Measurements from ENCODE around the gene HOXC6.

HOXC6 gene
- total RNA-seq = 0 to 0.12 (median 0) reads per million in 18 experiments

DNA sequence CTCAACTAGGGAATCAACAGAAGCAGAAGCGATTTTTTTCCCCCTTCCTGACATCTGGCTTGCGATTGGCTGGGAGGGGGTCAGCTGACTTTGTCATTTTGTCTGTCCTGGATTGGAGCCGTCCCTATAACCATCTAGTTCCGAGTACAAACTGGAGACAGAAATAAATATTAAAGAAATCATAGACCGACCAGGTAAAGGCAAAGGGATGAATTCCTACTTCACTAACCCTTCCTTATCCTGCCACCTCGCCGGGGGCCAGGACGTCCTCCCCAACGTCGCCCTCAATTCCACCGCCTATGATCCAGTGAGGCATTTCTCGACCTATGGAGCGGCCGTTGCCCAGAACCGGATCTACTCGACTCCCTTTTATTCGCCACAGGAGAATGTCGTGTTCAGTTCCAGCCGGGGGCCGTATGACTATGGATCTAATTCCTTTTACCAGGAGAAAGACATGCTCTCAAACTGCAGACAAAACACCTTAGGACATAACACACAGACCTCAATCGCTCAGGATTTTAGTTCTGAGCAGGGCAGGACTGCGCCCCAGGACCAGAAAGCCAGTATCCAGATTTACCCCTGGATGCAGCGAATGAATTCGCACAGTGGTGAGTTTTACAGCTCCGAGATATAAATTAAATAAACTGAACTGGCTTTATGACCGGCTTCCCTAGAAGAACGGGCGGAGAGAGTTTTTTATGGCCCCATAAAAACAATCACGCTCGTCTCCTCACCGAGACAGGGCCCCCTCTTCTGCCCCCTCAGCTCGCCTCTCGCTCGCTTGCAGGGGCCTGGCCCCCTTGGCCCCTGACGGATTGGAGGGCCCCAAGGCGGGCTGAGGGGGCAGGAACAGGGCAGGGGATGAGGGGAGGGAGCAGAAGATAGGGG, at the start of gene HOXC6:
TSS of gene HOXC6 (plus strand) at position 127 of the 888 bp plus-strand sequence. CDS start at position 209, 82 bp downstream.
- no peak for DNase-seq

DNA sequence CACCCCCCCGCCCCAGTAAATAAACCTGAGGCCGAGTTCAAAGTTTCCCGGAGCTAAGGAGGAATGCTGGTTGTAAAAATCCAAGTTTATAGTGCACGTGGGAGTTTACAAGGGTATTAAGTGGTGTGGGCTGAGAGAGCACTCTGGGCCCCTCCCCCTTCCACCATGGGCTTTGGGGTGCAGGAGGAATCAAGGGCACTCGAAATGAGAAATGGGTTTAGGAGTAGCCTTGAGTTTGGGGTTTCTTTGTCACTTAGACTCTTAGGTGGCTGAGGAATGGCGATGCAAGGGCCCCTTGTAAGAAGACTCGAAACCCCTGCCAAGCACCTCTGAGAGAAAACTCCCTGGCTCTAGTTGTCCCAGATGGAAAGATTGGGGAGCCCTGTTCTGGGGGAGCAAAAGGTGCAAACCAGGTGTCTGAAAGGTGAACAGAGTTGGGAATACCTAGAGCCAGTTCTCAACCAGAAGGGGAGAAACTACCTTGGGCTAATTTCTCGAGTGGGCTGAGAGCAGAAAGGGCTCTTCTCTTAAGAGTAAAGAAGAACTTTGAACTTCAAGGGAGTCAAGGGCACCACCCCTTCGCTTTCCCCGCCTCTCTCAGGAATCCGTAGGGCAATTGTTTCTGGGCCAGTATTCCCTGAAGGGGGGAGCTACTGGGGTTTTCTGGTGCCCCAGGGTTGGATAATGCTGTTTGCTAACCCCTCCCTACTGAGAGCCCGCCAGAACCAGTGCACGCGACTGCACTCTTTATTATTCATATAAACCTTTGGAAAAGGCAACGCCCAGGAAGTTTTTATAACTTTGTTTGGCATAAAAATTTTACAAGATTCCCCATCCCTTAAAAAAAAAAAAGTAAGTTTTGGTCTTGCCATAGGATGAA, 49.5 kb upstream of the HOXC6 start:
- DNase-seq = no peak

DNA sequence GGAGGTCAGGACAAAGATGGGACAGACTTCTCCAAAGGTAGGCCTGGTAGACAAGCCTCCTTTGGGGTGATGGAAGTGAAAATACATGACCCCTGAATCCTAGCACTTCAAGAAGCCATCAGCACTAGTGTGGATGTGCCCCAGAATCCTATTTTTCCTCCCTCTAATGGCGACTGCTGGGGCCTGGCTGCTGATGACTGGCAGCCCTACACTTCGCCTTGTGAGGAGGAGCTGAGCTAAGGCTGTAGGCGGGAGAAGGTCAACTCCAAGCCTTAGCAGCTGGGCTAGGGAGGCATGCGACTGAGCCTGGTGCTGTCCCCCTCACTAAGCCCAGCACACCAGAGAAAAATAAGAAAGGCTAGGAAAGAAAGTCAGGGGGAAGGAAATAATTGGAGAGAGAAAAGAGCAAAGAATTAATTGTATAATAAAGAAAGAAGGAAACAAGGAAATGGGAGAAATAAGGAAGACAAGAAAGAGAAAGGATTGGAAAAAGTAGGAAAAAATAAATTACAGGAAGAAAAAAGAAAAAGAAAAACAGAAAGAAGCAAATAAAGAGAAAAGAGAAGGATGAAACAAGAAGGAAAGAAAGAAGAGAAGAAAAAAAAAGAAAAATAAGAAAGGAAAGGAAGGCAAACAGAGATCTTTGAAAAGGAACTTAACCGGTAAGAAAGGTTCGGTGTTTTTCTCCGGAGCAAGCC, 48.0 kb upstream of the HOXC6 start:
- DNase-seq = no peak

DNA sequence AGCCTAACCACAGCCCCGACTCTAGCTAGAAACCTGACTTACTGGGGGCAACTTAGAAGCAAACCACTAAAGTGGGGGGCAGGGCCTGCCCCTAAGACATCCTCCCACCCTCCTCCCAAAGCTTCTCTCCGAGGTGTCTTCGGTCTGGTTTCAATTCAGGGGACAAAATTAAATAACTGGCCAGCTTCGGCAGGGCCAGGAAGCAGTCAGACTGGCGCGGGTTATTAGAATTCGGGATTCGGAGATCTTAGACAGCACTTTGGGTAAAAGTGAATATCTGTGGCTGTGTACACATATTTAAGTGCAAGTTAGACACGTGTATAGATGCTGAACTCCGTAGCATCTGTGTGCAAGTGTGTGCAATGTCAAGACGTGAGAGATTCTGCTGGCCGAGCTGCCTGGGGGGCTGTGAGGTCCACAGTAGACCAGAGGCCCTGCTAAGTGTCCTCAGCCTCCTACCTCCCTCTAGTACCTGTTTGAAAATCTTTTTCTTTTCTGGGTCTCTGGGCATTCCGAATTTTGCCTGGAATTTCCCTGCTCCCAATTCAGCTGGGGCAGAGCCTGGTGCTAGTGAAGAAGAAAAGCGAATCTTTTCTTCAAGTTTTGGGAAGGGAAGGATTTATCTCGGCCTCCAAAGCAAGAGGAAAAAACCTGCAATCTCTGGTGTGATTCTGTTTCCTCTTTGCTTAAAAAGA, 47.3 kb upstream of the HOXC6 start:
- DNase-seq = no peak

DNA sequence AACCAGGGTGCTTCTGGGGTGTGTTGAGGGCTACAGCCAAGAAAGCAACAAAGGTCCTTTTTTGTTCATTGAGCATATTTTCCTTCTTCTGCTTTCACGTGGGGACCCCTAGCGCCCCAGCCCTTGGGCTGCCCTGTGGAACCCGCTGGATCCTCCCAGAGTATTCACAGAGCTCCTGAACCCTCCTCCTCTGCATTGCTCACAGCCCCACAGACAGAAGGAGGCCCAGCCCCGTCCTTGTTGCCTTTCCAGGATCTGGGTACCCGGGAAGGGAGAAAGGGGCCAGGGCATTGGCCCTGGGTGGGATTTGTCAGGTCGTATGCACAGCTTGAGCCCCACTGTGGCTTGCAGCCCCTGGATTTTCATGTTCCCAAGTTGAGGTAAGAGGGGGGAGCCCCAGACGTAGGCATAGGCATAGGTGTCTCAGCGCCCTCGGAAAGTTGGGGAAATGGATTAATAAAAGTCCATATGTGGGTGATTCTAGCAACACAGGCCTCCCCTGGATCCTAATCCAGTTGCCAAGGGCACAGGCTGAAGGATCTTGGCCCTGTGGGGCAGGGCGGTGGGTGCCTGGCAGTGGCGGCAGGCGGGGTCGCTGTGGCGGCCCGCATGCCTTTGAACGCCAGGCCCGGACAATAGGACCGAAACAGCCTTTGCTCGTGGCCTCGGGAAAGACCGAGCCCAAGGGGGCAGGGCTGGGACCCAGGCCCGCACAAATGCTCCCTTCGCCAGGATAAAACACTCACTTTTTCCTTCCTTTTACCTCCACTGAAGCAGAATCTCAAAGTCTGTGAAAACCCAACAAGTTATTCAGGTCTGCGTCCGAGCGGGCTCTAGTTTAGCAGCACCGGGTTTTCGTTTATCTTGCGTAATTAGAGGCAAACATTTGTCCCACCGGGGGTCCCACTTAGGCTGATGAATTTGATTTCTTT, 46.3 kb upstream of the HOXC6 start:
- no peak for DNase-seq

DNA sequence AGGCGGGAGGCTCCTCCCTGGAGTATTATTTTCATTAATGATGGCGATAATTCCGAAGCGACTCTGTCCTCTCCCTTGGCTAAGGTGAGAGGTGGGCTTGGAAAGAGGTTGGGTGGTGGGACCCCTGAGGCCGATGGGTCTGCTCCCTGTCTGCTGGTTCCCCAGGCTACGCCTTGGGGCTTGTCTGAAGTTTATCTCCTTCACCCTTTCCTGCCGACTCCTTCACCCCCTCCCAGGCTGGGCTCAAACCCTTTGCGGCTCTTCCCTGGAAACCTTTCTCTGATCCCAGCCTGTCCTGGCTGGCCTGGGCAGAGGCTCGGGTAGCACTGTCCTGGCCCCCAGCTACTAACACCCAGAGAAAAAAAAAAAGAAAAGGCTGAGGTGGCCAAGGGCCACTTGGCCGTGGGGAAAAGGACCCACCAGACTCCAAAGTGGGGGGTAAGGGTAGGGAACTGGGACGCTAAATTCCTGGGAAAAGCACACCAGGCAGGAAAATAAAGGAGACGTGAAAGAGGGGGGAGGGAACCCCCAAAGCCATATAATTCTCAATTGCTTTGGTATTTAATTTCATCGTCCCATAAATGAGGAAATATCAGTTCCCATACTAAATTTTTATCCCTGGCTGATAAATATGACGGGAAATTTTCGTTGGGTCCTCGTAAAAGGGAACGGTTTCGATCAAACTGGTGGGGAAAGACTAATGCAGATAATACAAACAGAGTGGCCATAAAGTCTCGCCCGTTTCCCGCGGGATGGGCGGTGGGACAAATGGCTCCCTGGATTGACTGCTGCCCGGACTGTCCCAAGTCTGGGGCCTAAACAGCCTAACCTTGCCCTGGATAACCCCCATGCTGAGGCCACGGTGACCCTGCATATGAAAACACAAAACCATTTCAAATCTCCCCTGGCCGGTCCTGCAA, 45.3 kb upstream of the HOXC6 start:
- DNase-seq = no peak

DNA sequence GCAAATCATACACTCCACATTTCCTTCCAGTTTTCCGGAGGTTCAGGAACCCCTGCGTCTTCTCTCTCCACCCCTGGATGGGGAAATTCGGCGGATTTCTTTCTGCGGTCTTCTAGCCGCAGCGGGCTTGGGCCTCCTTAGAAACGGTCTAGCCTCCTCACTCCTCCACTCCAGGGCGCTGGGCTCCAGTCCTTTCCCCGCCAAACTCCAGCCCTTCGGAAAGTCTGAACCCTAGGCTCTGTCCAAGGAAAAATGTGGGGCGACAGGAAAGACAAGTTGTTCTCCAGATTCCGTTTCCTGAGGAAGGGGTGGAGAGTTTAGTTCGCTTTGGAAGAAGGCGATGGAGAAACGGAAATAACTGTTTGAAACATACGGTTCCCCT, 44.7 kb upstream of the HOXC6 start:
- DNase-seq = peak in 1 of 2 donors; percentile 22

DNA sequence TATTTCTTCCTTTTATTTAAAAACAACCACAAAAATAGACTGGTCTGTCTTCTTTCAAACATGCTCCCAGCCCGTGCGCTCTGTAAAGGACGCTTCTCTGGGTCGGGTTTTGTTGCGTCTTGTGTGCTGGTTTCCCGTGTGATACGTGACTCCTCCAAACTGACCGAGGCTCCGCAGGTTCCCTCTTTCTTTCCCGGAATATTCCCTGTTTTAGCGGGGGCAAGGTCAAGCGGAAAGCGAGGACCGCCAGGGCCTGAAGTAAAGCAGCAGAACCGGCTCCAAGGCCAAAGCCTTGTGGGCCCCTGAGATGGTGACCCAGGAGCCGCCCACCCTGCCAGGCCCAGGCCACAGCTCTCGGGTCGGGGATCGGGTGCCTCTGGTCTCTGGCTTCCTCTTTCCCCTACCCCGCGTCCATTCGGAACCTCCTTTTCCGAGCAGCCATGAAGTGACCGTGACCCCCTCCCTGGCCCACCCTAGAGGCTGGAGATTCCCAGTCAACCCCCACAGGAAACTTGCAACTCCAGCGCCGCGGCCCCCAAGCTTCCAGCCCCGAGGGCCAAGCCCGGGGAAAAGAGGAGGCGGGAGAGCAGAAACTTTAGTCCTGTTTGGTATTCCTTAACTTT, 44.2 kb upstream of the HOXC6 start:
- DNase-seq = no peak

DNA sequence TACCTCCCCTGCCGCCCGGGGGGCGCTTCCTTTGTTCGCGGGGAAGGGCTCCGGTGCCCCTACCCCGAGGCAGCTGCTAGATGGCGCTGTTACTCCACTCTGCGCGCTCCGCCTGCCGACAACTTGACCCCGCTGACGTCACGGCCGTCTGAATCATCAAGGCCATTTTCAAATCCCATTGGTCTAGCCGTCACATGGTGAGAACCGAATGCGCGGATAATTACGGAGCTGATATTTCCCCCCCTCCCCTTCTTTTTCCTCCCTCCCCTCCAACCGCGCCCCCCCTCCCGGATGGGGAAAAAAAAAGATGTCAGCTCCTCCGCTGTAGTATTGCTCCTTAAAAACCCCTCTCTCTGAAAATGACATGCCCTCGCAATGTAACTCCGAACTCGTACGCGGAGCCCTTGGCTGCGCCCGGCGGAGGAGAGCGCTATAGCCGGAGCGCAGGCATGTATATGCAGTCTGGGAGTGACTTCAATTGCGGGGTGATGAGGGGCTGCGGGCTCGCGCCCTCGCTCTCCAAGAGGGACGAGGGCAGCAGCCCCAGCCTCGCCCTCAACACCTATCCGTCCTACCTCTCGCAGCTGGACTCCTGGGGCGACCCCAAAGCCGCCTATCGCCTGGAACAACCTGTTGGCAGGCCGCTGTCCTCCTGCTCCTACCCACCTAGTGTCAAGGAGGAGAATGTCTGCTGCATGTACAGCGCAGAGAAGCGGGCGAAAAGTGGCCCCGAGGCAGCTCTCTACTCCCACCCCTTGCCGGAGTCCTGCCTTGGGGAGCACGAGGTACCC, 43.1 kb upstream of the HOXC6 start, which contains the start of gene HOXC10:
TSS of gene HOXC10 (plus strand) at position 246 of the 791 bp plus-strand sequence. CDS start at position 360, 114 bp downstream.
- DNase-seq = peak; percentile 33 to 36

DNA sequence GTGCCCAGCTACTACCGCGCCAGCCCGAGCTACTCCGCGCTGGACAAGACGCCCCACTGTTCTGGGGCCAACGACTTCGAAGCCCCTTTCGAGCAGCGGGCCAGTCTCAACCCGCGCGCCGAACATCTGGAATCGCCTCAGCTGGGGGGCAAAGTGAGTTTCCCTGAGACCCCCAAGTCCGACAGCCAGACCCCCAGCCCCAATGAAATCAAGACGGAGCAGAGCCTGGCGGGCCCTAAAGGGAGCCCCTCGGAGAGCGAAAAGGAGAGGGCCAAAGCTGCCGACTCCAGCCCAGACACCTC, 42.6 kb upstream of the HOXC6 start:
- no peak for DNase-seq

DNA sequence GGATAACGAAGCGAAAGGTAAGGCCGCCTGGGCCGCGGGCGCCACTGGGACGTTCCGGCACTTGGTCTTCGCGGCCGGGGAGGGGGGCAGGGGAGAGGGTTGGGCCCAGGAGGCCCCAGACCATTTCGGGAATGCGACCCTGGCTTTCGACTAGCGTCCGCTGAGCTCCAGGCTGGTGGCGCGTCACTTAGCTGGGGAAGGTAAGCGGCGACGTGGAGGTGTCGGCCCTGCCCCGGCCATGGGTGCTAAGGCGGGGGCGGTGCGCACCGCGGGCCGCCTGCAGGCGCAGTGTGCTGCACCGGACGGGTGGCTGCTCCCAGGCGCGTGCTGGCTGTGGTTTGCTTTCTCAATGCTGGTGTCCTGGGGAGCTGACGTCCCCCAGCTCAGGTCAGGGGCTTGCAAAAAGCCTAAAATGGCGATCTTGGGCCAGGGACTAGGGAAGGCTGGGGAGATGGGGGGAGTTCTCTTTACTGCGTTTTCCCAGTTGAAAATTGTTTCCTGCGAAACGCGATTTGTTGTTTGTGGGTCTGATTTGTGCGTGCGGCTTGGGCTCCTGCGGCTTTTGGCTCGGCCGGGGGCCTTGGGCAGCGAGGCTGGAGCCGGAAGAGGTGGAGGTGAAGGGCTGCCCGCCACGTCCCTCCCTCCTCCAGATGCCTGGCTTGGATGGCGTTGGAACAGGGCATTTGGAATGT, 42.1 kb upstream of the HOXC6 start:
- DNase-seq = no peak

DNA sequence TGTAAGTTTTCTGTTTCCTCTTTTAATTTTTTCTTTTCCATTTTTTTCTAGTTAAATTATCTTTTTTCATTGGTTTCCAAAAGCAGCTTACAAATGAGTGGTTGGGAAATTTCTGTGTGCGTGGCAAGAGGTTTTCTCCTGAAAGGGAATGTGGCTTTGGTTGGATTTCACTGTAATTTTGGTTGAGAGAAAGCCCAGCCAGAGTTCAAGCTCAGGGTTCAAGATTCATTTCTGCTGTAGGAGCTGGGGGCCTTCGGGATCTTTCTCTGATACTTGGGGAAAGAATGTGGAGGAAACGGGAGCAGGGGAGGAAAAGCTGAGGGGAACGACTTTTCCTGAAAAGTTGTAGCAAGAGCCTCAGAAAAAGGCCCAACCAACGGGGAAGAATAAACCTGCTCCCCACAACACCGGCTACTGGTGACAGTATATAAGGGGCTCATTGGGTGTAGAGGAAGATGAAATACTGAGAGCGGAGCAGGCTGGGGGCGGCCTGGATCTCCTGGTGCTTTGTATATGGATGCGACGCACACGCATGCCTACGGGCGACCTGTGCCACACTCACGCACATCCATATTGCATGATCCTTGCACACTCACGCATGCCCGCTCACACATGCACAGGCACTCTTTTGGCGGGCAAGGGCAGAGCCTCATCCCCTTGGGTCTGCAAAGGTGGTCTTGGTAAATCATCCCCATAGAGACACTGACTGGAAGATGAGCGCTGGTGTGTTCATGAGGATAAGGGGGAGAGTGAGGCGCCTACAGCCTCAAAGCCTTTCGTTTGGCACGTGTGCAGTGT, 41.4 kb upstream of the HOXC6 start:
- no peak for DNase-seq

DNA sequence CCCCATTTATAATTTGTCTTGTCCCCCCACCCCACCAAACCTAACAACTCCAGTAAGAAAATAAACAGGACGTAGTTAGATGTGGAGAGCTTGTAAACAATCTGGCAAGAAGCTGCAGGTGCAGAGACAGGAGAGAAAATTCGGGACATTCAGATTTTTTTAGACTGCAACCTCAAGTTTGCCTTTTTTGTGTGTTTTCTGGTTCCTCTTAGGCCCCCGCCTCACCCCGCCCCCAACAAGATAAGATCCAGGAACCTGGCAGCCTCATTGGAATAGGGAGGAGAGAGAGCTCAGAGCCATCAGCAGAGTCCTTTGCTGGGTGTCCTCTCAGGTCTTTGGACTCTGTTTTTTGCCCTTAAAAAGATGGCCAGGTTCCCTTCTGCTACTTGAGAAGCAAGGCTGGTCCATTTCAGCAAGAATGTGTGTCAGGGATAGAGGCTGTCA, 40.4 kb upstream of the HOXC6 start:
- no peak for DNase-seq

DNA sequence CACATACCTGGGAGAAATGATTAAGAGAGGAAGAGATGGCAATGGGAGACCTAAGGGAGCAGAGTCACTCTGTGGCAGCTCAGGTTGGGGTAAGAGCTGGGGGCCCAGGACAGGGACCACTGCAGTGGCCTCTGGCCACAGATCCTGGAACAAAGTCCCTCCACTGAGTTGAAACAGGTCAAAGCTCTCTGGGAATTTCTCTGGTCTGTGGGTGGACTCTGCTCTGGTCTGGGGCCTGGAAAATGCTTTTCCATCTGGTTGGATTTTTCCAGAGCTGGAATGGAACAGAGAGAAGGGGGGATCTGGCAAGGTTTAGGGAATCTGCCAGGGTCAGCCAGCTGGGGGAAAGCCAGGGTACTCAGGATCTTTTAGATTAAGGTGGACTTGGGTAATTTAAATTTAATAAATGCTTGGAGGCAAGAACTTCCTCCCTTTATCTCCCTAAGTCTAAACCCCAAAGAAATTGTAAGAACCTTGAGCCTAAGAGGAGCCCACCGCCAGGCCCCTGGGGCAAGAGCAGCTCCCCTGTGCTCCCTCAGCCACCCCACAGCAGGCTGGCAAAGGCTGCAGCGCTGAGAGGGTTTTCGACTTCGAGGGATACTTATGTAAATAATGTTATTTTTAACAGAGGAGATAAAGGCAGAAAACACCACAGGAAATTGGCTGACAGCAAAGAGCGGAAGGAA, 39.6 kb upstream of the HOXC6 start:
- no peak for DNase-seq

DNA sequence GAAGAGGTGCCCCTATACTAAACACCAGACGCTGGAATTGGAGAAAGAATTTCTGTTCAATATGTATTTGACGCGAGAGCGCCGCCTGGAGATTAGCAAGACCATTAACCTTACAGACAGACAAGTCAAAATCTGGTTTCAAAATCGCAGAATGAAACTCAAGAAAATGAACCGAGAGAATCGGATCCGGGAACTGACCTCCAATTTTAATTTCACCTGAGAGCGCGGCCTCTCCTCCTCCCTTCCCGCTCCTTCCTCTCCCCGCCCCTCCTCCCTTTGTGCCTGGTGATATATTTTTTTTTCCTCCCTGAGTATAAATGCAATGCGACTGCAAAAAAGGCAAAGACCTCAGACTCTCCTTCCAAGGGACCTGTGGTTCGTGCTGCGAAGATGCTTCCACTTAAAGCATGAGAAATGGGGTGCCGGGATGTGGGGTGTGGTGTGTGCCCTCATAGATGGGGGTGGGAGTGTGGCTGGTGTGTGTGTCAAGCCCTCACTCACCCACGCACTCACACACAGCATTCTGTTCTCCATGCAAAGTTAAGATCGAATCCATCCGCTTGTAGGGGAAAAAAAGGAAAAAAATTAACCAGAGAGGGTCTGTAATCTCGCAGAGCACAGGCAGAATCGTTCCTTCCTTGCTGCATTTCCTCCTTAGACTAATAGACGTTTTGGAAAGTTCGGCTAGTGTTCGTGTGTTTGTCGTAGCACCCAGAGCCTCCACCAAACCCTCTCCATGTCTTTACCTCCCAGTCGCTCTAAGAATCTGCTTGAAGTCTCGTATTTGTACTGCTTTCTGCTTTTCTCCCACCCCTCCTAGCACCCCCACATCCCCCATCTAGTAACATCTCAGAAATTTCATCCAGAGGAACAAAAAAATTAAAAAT, 38.8 kb upstream of the HOXC6 start:
- peak; percentile 6 to 22 for DNase-seq
